ENCODE measurements around the gene SLC13A3.

GRCh38 chr20:46619445-46619844, 31.8 kb downstream of the SLC13A3 start:
- no peak for TF ChIP-seq CTCF (IDR thresholded peaks at IDR 0.05; ENCODE audit: low read depth, low read length)
- no peak for TF ChIP-seq MAX (IDR thresholded peaks at IDR 0.05; ENCODE audit: low read depth, low read length)
- TF ChIP-seq POLR2A (IDR thresholded peaks at IDR 0.05; ENCODE audit: extremely low read depth, insufficient read length): no peak

All from NB4 (cell line).